Hepatocyte (in vitro differentiated cells): ENCODE data around the gene HYCC1. TPM values are rescaled to one million over a fixed set of nuclear protein-coding genes. Genes with fewer than 3 reads are reported as not detected.
"Not testable (repeated sequence)": the region's sequence is repeated elsewhere in the genome, so short reads cannot be mapped to it uniquely, and the experiment has no call there.

Source experiments
- DNase-seq: peaks from one replicate; pipeline ENCODE4 v3.0.0-alpha.2; 2016; ENCODE audit warnings: low spot score
- H2AFZ ChIP-seq: fragments of 200-600 bp; sonication (generic); 2 replicates; pipeline ENCODE4 v1.6.0; 2016; ENCODE audit warnings: antibody characterized with exemption, mild to moderate bottlenecking
- H3K27ac ChIP-seq: fragments of 200-600 bp; sonication (generic); 2 replicates; pipeline ENCODE4 v1.5.1; 2016; ENCODE audit warnings: mild to moderate bottlenecking
- H3K27me3 ChIP-seq: fragments of 200-600 bp; sonication (generic); 2 replicates; pipeline ENCODE4 v1.6.1; 2016
- H3K36me3 ChIP-seq: fragments of 200-600 bp; sonication (generic); replicated peaks from 2 replicates; pipeline ENCODE4 v1.5.1; 2016; ENCODE audit warnings: low read depth; ENCODE audit not compliant: insufficient read depth
- H3K4me1 ChIP-seq: fragments of 200-600 bp; sonication (generic); 2 replicates; pipeline ENCODE4 v1.5.1; 2016; ENCODE audit warnings: mild to moderate bottlenecking, moderate library complexity; ENCODE audit not compliant: insufficient read depth
- H3K4me2 ChIP-seq: fragments of 200-600 bp; sonication (generic); 2 replicates; pipeline ENCODE4 v1.6.0; 2016
- H3K4me3 ChIP-seq: fragments of 200-600 bp; sonication (generic); 2 replicates; pipeline ENCODE4 v1.5.1; 2016; ENCODE audit warnings: mild to moderate bottlenecking
- H3K79me2 ChIP-seq: fragments of 200-600 bp; sonication (generic); 2 replicates; pipeline ENCODE4 v1.6.0; 2017; ENCODE audit warnings: mild to moderate bottlenecking
- H3K9me2 ChIP-seq: fragments of 200-600 bp; sonication (generic); replicated peaks from 2 replicates; pipeline ENCODE4 v1.6.0; 2017; ENCODE audit warnings: mild to moderate bottlenecking; ENCODE audit not compliant: insufficient read depth
- H3K9me3 ChIP-seq: fragments of 200-600 bp; sonication (generic); 2 replicates; pipeline ENCODE4 v1.5.1; 2016; ENCODE audit warnings: low read depth, mild to moderate bottlenecking
- H4K20me1 ChIP-seq: fragments of 200-600 bp; sonication (generic); 2 replicates; pipeline ENCODE4 v1.6.0; 2016; ENCODE audit warnings: mild to moderate bottlenecking; ENCODE audit not compliant: insufficient read depth, poor library complexity, severe bottlenecking
- EZH2 ChIP-seq: fragments of 200-600 bp; sonication (generic); IDR thresholded peaks from 2 replicates; pipeline ENCODE4 v1.6.1; 2016; ENCODE audit warnings: antibody characterized with exemption, mild to moderate bottlenecking, borderline replicate concordance
- EZH2phosphoT487 ChIP-seq: fragments of 200-600 bp; sonication (generic); IDR thresholded peaks from one replicate; pipeline ENCODE4 v1.6.1; 2018; ENCODE audit warnings: antibody characterized with exemption, mild to moderate bottlenecking, low read depth, moderate library complexity; ENCODE audit not compliant: unreplicated experiment, severe bottlenecking
- WGBS: methylation state at CpG from one replicate; pipeline ENCODE4 v1.1.6; 2016; ENCODE audit warnings: low lambda C conversion rate; ENCODE audit errors: missing lambda C conversion rate; 5-methylcytosine and 5-hydroxymethylcytosine counted together
- polyA plus RNA-seq: library from polyadenylated mRNA; unstranded; fragments of >200 nt; fragmentation: Nextera tagmentation; extraction: Ambion mirVana; gene quantifications from 2 replicates; pipeline ENCODE4 v1.2.1, GENCODE V29; 2016
- total RNA-seq: library from RNA; depleted of rRNA; stranded (reverse); fragments of >200 nt; gene quantifications from 2 replicates; pipeline ENCODE4 v1.2.3, GENCODE V29; 2014
- TF ChIP-seq, protein P1 (sequence below): fragments of 200-600 bp; sonication (generic); IDR thresholded peaks from 2 replicates; pipeline ENCODE4 v1.5.1; 2016; ENCODE audit warnings: antibody characterized with exemption, mild to moderate bottlenecking; ENCODE audit not compliant: poor library complexity

HYCC1 gene
- total and polyA plus RNA-seq, 2 experiments from 2014 or later: 16.1 to 58.1 TPM

DNA sequence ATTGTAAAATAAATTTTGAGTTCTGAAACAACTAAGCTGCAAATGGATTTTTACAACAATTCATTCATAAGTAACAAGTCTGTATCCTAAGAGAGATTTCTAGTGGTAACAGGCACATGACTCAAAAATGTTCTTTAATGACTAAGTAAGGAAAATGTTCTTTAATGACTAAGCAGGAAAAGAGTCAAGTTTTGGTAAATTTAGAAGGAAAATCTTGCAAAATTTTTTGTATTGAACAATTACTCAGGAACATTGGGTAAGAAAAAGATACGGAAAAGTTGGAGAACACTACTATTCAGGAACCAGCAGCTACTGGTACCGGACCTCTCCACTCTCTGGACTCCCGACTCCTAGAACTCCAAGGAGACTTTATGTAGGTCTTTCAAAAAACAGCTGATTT, 33.5 kb downstream of the HYCC1 start:
- no peak overlapping the region for H3K27ac ChIP-seq

DNA sequence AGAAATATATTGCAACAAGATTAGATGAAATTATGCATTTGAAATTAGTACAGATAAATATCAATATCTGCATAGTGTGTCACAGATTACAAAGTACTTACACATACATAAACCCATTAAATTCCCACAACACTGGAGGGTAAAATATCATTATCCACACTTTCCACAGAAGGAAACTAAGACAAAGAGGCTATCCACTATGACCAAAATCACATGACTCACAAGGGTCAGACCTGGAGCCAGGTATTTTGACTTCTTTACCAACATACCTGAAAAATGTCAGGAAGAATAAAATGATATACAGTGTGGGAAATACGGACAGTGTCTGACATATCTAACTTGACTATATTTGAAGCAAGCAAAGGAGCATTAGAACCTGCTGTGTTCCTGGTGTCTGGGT, 34.1 kb downstream of the HYCC1 start:
- H3K4me2 ChIP-seq: no peak overlapping the region
- no peaks in the 10 kb centered on the region for H3K9me2 ChIP-seq
- no peaks in the 10 kb centered on the region for H3K9me3 ChIP-seq
- no peak overlapping the region for H3K27ac ChIP-seq
- WGBS: 95% methylated on average over 1 of the region's 1 CpG
- H4K20me1 ChIP-seq: no peaks in the 10 kb centered on the region
- H3K36me3 ChIP-seq: no peaks in the 10 kb centered on the region
- H3K4me3 ChIP-seq: no peak overlapping the region
- H3K4me1 ChIP-seq: no peaks in the 10 kb centered on the region
- no peaks in the 10 kb centered on the region for H3K27me3 ChIP-seq
- no peaks in the 10 kb centered on the region for H3K79me2 ChIP-seq
- DNase-seq: no peak
- no peak for TF ChIP-seq EZH2phosphoT487
- TF ChIP-seq EZH2: no peak
- TF ChIP-seq, protein P1, sequence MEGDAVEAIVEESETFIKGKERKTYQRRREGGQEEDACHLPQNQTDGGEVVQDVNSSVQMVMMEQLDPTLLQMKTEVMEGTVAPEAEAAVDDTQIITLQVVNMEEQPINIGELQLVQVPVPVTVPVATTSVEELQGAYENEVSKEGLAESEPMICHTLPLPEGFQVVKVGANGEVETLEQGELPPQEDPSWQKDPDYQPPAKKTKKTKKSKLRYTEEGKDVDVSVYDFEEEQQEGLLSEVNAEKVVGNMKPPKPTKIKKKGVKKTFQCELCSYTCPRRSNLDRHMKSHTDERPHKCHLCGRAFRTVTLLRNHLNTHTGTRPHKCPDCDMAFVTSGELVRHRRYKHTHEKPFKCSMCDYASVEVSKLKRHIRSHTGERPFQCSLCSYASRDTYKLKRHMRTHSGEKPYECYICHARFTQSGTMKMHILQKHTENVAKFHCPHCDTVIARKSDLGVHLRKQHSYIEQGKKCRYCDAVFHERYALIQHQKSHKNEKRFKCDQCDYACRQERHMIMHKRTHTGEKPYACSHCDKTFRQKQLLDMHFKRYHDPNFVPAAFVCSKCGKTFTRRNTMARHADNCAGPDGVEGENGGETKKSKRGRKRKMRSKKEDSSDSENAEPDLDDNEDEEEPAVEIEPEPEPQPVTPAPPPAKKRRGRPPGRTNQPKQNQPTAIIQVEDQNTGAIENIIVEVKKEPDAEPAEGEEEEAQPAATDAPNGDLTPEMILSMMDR: no peak
- H2AFZ ChIP-seq: no peak overlapping the region

More for the DNA sequence above, 33.5 kb downstream of the HYCC1 start:
- H2AFZ ChIP-seq: no peak overlapping the region
- TF ChIP-seq EZH2 (no peak), EZH2phosphoT487 (no peak)
- TF ChIP-seq, protein P1: no peak
- no peak overlapping the region for H3K4me2 ChIP-seq
- H3K4me1 ChIP-seq: no peaks in the 10 kb centered on the region
- H3K36me3 ChIP-seq: no peaks in the 10 kb centered on the region
- H4K20me1 ChIP-seq: no peaks in the 10 kb centered on the region
- 86% methylated on average over 3 of the region's 3 CpGs for WGBS
- no peaks in the 10 kb centered on the region for H3K9me3 ChIP-seq
- no peaks in the 10 kb centered on the region for H3K79me2 ChIP-seq
- no peaks in the 10 kb centered on the region for H3K27me3 ChIP-seq
- no peak overlapping the region for H3K4me3 ChIP-seq
- no peak for DNase-seq
- H3K9me2 ChIP-seq: no peaks in the 10 kb centered on the region

DNA sequence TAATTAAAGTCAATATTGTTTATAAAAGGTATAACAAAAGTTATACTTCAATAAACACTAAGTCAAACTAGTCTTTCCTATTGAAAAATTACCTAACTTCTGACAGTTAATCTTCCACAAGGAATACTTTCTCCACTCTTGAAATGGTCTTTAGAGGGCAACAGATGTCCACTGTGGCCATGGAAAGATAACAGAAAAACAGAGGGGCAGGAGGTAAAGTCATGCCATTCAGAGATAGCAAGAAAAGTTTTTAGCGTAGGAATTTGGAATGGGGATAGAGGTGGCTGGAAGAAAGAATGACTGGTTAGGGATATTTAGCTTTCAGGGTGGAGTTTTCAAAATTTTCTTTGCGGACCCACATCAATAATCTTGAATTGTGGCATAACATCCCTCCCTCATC, 34.7 kb downstream of the HYCC1 start:
- Histone ChIP-seq H3K4me2 (no peak overlapping the region), H2AFZ (no peak overlapping the region), H3K4me1 (no peaks in the 10 kb centered on the region), H3K27ac (no peak overlapping the region), H3K27me3 (no peaks in the 10 kb centered on the region), H3K36me3 (no peaks in the 10 kb centered on the region), H3K79me2 (no peaks in the 10 kb centered on the region), H3K9me3 (no peaks in the 10 kb centered on the region), H3K9me2 (no peaks in the 10 kb centered on the region), H3K4me3 (no peak overlapping the region), H4K20me1 (no peaks in the 10 kb centered on the region)
- DNase-seq: no peak
- WGBS: 89% methylated on average over 2 of the region's 2 CpGs
- TF ChIP-seq EZH2phosphoT487: no peak

DNA sequence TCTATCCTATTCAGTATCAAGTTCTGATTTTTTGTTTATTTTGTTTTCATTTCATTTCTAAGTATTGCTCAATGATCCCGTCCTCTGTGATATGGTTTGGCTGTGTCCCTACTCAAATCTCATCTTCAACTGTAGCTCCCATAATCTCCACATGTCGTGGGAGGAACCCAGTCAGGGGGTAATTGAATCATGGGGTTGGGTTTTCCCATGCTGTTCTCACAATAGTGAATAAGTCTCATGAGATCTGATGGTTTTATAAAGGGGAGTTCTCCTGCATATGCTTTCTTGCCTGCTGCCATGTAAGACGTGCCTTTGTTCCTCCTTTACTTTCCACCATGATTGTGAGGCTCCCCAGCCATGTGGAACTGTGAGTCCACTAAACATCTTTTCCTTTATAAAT, 39.3 kb downstream of the HYCC1 start:
- H3K79me2 ChIP-seq, H3K4me2 ChIP-seq, H4K20me1 ChIP-seq, H3K4me3 ChIP-seq, DNase-seq, H2AFZ ChIP-seq, H3K4me1 ChIP-seq, H3K27ac ChIP-seq, H3K9me2 ChIP-seq, H3K27me3 ChIP-seq, H3K36me3 ChIP-seq, H3K9me3 ChIP-seq: not testable (repeated sequence)
- 98% methylated on average over 3 of the region's 3 CpGs for WGBS

DNA sequence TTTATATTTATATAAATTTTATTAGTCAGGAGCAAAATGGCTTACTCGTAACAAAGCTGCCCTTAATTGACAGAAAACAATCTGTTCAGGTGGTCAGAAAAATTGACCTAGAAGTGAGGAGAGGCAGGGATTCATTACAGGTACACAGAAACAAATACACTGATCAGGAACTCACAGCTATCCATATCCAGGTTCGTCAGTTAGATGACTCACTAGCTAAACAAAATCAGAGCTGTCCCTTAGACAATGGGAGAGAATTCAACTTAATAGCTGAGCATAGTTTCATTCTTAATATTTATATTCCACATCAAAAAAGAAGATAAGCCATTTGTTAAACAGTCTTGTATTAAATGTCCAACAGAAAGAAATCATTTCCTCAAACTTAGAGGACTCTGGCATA, 41.7 kb downstream of the HYCC1 start:
- no peak for DNase-seq
- no peak overlapping the region for H2AFZ ChIP-seq
- H3K4me1 ChIP-seq: no peaks in the 10 kb centered on the region
- no peak overlapping the region for H3K4me3 ChIP-seq
- H3K27ac ChIP-seq: no peak overlapping the region
- no peaks in the 10 kb centered on the region for H3K27me3 ChIP-seq
- 80% methylated on average over 2 of the region's 2 CpGs for WGBS
- H4K20me1 ChIP-seq: no peaks in the 10 kb centered on the region
- H3K4me2 ChIP-seq: no peak overlapping the region
- TF ChIP-seq, protein P1: no peak
- TF ChIP-seq EZH2phosphoT487 (no peak), EZH2 (no peak)
- H3K79me2 ChIP-seq: no peaks in the 10 kb centered on the region
- no peaks in the 10 kb centered on the region for H3K9me3 ChIP-seq
- H3K36me3 ChIP-seq: no peaks in the 10 kb centered on the region
- H3K9me2 ChIP-seq: no peaks in the 10 kb centered on the region
